ENCODE measurements around the gene SPIN1.
A peak's percentile ranks its signal among the peaks of the same experiment; 100 is the strongest.
"Not testable (repeated sequence)": the region's sequence is repeated elsewhere in the genome, so short reads cannot be mapped to it uniquely, and the experiment has no call there.

The SPIN1 gene

DNA sequence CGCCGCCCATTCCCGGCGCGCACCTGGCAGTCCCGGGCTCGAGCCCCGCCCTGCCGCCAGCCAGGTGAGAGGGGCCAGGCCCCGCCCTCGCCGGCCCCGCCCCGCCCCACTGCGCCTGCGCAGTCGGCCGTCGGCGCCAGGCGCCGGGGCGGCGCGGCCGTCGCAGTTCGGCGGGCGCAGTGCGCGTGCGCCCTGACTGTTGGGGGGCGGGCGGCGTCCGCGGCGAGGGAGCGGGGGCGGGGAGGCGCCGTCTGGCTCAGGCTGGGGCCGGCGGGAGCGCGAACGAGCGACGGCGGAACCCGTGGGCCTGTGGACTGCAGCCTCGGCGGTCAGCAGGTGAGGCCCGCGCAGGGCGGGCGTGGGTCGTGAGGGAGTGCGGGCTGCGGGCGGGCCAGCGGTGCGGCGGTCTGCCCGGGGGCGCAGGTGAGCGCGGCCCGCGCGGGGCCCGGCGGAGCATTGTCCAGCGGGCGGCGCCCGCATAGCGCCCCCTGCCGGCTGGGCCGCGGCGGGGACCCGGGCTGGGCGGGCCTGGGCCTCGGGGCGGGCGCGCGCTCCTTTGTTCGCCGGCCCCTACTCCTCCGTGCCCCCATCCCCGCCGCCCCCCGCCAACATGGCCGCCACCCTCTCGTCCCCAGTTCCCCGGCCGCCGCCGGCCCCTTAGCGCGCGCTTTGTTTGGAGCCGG is at the start of gene SPIN1:
Gene SPIN1 (plus strand): TSS at position 242 of the 683 bp plus-strand sequence. CDS start 38,096 bp downstream, outside the sequence.
- POLR2A ChIA-PET: no interaction called here
- TF ChIP-seq, protein P1, sequence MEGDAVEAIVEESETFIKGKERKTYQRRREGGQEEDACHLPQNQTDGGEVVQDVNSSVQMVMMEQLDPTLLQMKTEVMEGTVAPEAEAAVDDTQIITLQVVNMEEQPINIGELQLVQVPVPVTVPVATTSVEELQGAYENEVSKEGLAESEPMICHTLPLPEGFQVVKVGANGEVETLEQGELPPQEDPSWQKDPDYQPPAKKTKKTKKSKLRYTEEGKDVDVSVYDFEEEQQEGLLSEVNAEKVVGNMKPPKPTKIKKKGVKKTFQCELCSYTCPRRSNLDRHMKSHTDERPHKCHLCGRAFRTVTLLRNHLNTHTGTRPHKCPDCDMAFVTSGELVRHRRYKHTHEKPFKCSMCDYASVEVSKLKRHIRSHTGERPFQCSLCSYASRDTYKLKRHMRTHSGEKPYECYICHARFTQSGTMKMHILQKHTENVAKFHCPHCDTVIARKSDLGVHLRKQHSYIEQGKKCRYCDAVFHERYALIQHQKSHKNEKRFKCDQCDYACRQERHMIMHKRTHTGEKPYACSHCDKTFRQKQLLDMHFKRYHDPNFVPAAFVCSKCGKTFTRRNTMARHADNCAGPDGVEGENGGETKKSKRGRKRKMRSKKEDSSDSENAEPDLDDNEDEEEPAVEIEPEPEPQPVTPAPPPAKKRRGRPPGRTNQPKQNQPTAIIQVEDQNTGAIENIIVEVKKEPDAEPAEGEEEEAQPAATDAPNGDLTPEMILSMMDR (IDR thresholded peaks at IDR 0.05; ENCODE audit: control extremely low read depth, extremely low read depth, low read depth, missing control alignments): peak; percentile 80
- CTCF ChIA-PET: no interaction called here
- peak; percentile 96 for DNase-seq (ENCODE audit: extremely low spot score)

DNA sequence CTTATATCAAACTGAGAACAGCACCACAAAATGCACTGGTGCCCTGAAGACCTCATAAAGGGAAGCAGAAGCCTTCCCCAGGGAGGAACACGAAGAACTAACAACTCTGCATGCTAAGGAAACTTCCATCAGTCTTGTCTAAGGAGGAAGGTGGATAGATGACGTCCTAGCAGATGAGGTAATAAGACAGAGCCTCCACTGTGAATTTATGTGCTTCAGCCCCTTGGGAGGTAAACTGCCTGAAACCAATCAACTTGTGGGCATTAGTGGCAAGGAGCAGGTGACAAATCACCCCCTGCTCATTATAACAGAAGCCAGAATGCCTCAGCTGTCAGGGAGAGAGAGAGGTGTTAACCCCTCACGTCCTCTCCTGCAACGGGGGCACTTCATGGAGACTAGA is 48.9 kb upstream of the SPIN1 start:
- TF ChIP-seq, protein P1 (IDR thresholded peaks at IDR 0.05; ENCODE audit: control extremely low read depth, extremely low read depth, low read depth, missing control alignments): no peak
- CTCF ChIA-PET: no interaction called here
- POLR2A ChIA-PET: no interaction called here
- DNase-seq (ENCODE audit: extremely low spot score): no peak

DNA sequence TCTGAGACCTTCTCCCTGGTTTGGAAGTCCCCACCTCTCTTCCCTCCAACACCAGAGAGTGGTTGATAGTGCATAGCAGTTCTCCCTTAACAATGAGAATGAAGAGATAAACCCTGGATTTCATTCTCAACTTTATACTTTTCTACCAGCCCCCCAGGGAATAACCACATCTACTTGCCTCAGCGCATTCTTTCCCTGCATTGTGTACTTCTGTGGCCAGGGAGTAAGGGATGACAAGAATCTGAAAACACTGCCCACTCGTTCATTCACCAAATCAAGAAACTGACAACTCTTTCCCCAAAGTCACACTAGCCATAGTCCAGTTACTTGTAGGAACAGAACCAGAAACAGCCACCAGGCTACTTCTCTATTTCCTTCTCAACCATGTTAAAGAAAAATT is 46.0 kb upstream of the SPIN1 start:
- TF ChIP-seq, protein P1 (IDR thresholded peaks at IDR 0.05; ENCODE audit: control extremely low read depth, extremely low read depth, low read depth, missing control alignments): no peak
- no peak for DNase-seq (ENCODE audit: extremely low spot score)
- CTCF ChIA-PET: no interaction called here
- POLR2A ChIA-PET: no interaction called here

DNA sequence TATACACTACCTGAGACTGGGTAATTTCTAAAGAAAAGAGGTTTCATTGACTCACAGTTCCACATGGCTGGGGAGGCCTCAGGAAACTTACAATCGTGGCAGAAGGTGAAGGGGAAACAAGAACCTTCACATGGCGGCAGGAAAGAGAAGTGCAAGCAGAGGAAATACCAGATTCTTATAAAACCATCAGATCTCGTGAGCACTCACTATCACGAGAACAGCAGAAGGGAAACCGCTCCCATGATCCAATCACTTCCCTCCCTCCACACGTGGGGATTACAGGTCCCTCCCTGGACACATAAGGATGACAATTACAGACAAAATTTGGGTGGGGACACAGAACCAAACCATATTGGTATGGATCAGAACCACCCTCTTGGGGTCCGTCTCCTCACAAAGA is 44.2 kb upstream of the SPIN1 start:
- ChIA-PET CTCF (no interaction called here), POLR2A (no interaction called here)
- DNase-seq (ENCODE audit: extremely low spot score): no peak
- TF ChIP-seq, protein P1 (IDR thresholded peaks at IDR 0.05; ENCODE audit: control extremely low read depth, extremely low read depth, low read depth, missing control alignments): no peak

DNA sequence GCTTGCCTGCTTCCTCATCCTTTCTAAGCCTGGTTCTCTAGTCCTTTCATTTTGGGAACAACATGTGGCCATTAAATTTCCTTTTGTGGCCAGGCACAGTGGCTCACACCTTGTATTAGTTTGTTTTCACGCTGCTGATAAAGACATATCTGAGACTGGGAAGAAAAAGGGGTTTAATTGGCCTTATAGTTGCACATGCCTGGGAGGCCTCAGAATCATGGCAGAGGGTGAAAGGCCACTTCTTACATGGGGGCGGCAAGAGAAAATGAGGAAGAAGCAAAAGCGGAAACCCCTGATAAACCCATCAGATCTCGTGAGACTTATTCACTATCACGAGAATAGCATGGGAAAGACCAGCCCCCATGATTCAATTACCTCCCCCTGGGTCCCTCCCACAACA is 37.9 kb upstream of the SPIN1 start:
- POLR2A ChIA-PET; DNase-seq (ENCODE audit: extremely low spot score); CTCF ChIA-PET: not testable (repeated sequence)

DNA sequence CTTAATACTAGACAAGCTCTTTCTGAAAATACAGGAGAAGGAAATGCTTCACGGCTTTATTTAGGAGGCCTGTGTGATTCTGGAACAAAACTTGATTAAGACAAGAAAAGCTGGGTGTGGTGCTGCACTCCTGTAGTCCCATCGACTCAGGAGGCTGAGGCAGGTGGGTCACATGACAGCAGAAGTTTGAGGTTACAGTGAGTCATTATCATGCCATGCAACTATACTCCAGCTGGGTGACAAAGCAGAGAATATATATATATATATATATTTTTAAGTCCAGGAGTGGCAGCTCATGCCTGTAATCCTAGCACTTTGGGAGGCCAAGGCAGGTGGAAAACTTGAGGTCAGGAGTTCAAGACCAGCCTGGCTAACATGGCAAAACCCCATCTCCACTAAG is 33.1 kb upstream of the SPIN1 start:
- TF ChIP-seq, protein P1 (IDR thresholded peaks at IDR 0.05; ENCODE audit: control extremely low read depth, extremely low read depth, low read depth, missing control alignments): no peak
- no peak for DNase-seq (ENCODE audit: extremely low spot score)
- ChIA-PET CTCF (no interaction called here), POLR2A (interaction anchor here (0.5 kb wide), 1 partner anchor 14 kb away, joined by 3 read pairs; no protein-coding TSS in a partner anchor)

DNA sequence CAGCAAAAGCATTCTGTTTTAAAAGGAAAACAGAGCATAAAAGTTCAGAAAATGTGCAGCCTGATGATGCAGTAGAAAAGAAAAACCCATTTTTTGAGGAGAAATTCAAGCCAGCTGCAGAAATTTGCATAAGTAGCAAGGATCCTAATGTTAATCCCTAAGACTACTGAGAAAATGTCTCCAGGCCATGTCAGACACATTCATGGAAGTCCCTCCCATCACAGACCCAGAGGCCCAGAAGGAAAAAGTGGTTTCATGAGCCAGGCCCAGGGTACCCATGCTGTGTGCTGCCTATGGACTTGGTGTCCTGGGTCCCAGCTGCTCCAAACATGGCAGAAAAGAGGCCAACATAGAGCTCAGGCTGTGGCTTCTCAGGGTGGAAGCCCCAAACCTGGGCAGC is 31.0 kb upstream of the SPIN1 start:
- DNase-seq (ENCODE audit: extremely low spot score); POLR2A ChIA-PET; CTCF ChIA-PET: not testable (repeated sequence)

DNA sequence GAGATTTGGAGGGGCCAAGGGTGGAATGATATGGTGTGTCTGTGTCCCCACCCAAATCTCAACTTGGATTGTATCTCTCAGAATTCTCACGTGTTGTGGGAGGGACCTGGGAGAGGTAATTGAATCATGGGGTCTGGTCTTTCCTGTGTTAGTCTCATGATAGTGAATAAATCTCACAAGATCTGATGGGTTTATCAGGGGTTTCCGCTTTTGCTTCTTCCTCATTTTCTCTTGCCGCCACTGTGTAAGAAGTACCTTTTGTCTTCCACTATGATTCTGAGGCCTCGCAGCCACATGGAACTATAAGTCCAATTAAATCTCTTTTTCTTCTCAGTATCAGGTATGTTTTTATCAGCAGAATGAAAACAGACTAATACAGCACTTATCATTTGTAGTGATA is 29.5 kb upstream of the SPIN1 start:
- CTCF ChIA-PET: no interaction called here
- no peak for DNase-seq (ENCODE audit: extremely low spot score)
- POLR2A ChIA-PET: no interaction called here
- TF ChIP-seq, protein P1 (IDR thresholded peaks at IDR 0.05; ENCODE audit: control extremely low read depth, extremely low read depth, low read depth, missing control alignments): no peak
